Heart left ventricle (tissue), 16 donors: Measurements from ENCODE around the gene ZNF337. TPM values are rescaled to one million over a fixed set of nuclear protein-coding genes. Genes with fewer than 3 reads are reported as not detected.
A peak's percentile ranks its signal among the peaks of the same experiment; 100 is the strongest.
"Not testable (repeated sequence)": the region's sequence is repeated elsewhere in the genome, so short reads cannot be mapped to it uniquely, and the experiment has no call there.

Experiments used
- ATAC-seq, 4 donors: fragments of 200-7000 bp; cut with Tn5 transposase; one replicate each; pipeline ENCODE4 v1.9.1; 2020 to 2022; ENCODE audit warnings: moderate library complexity in 4 of 4, mild to moderate bottlenecking in 3 of 4, moderate number of reproducible peaks in 1 of 4
- DNase-seq, 5 donors: peaks; one replicate each; pipeline ENCODE4 v3.0.0-alpha.2; 2020
- H3K27ac ChIP-seq, 12 donors: fragments of 200-600 bp; sonication (generic) in 4 of 12; one replicate each; pipeline versions ENCODE4 v1.5.0 to v1.8.0; 2016 to 2022; ENCODE audit warnings: mild to moderate bottlenecking in 2 of 12
- H3K27me3 ChIP-seq, 9 donors: fragments of 200-600 bp; sonication (generic) in 2 of 9; one replicate each; pipeline versions ENCODE4 v1.5.1 to v1.8.0; 2016 to 2022; ENCODE audit warnings: mild to moderate bottlenecking in 3 of 9
- H3K36me3 ChIP-seq, 9 donors: fragments of 200-600 bp; sonication (generic) in 2 of 9; one replicate each; pipeline versions ENCODE4 v1.5.0 to v1.8.0; 2018 to 2022; ENCODE audit warnings: mild to moderate bottlenecking in 2 of 9
- H3K4me1 ChIP-seq, 12 donors: fragments of 200-600 bp; sonication (generic) in 4 of 12; one replicate each; pipeline versions ENCODE4 v1.5.0 to v1.8.0; 2016 to 2022; ENCODE audit warnings: mild to moderate bottlenecking in 3 of 12
- H3K4me3 ChIP-seq, 12 donors: fragments of 200-600 bp; sonication (generic) in 4 of 12; one replicate each; pipeline versions ENCODE4 v1.5.0 to v1.8.0; 2017 to 2022; ENCODE audit warnings: mild to moderate bottlenecking in 9 of 12, moderate library complexity in 4 of 12
- H3K9me3 ChIP-seq, 12 donors: fragments of 200-600 bp; sonication (generic) in 4 of 12; one replicate each; pipeline versions ENCODE4 v1.5.0 to v1.8.0; 2016 to 2022; ENCODE audit warnings: mild to moderate bottlenecking in 1 of 12
- CTCF ChIP-seq, 12 donors: fragments of 200-600 bp; sonication (generic) in 4 of 12; IDR thresholded peaks; one replicate each; pipeline versions ENCODE4 v1.5.0 to v1.8.0; 2018 to 2022; ENCODE audit warnings: antibody characterized with exemption in 12 of 12, mild to moderate bottlenecking in 5 of 12
- POLR2A ChIP-seq, 2 donors: fragments of 450-650 bp; IDR thresholded peaks; one replicate each; pipeline ENCODE4 v1.6.1; 2017; ENCODE audit warnings: antibody characterized with exemption in 2 of 2, mild to moderate bottlenecking in 2 of 2, moderate library complexity in 2 of 2
- WGBS, 4 donors: extraction: QIAGEN DNeasy Blood & Tissue Kit in 2 of 4; methylation state at CpG; one replicate each; pipeline versions ENCODE4 v1.1.5 to v1.1.7; 2013 to 2018; 5-methylcytosine and 5-hydroxymethylcytosine counted together
- intact Hi-C, 10 donors: fragments of 100-400 bp; cut with DNase I; formaldehyde crosslinking; loops; one replicate each; pipeline versions ENCODE4 v1.11.1 to v1.14.2; 2022
- polyA plus RNA-seq, 2 donors: library from polyadenylated mRNA; stranded (reverse); fragments of 200-250 nt; gene quantifications; one replicate each; pipeline ENCODE4 v1.2.3, GENCODE V29; 2013
- total RNA-seq, 9 donors: library from RNA; depleted of rRNA in 2 of 9; stranded (reverse); fragments of >200 nt in 2 of 9; fragmentation: NEBNext Ultra II Directional in 3 of 9; extraction: Animal tissue kit (Norgen Biotek cat#: 25700) in 3 of 9; gene quantifications; one replicate each; pipeline versions ENCODE4 v1.1.0 to v1.2.4, GENCODE V29; 2016 to 2023
- donor health status: ischemic (EF 13 %, LVEDD 7.1; RV severe dilation, severe dysfunction).
- donor health status: healthy with polysubstance abuse.
- donor health status: DM: no; HTN: yes; CAD: no.
- donor health status: DM: no; HTN: no; CAD: no.
- donor health status: ischemic (EF 25% LVEDD 6.9; RV normal size, moderate dysfunction).
- donor health status: ischemic (EF 25% LVEDD 5.7; RV mildly dilated, moderate dysfunction).
- donor health status: healthy.
- donor health status: DM: yes; HTN: yes; CAD: no.
- donor health status: ischemic (EF 35%, LVEDD 5.7; RV mildly dilated, moderate dysfunction).
- donor health status: nonischemic (EF 11% LVEDD 7.7; RV severe dilation, severe dysfunction).
- donor health status: DM: yes; HTN: yes; CAD: no.
- donor health status: PGD.
- donor health status: ischemic (EF 29% LVEDD 5.4; RV normal size, mild dysfunction).
- donor health status: nonischemic (EF 23%, LVEDD 6.1; RV moderate dilation, normal function).

Gene ZNF337
- total and polyA plus RNA-seq, 11 donors: 5.5 to 10.3 (median 6.5) TPM

GRCh38 chr20:25686081-25687067, 10.3 kb downstream of the ZNF337 start:
- Histone ChIP-seq H3K9me3 (no peaks in the 10 kb centered on the region), H3K4me3 (no peak overlapping the region), H3K4me1 (no peaks in the 10 kb centered on the region), H3K27me3 (no peaks in the 10 kb centered on the region), H3K27ac (no peak overlapping the region), H3K36me3 (peaks cover 0 to 52% (median 20%) of the 10 kb centered on the region in 9 donors)
- intact Hi-C loops: no loop called here
- TF ChIP-seq CTCF (IDR thresholded peaks at IDR 0.05) (no peak), POLR2A (IDR thresholded peaks at IDR 0.05) (no peak)
- DNase-seq: no peak
- 55 to 87% (median 68%) methylated on average over 8 of the region's 8 CpGs for WGBS, 4 donors
- peak in 1 of 4 donors; percentile 13 for ATAC-seq

- peaks cover 0 to 56% (median 27%) of the 10 kb centered on the region in 9 donors for H3K36me3 ChIP-seq
- intact Hi-C loops: no loop called here
- no peak for ATAC-seq
Measured at GRCh38 chr20:25685276-25686080, 11.2 kb downstream of the ZNF337 start.

GRCh38 chr20:25683826-25684225, 12.8 kb downstream of the ZNF337 start:
- H3K27ac ChIP-seq, H3K9me3 ChIP-seq, H3K4me1 ChIP-seq, intact Hi-C loops, ATAC-seq, H3K4me3 ChIP-seq, H3K27me3 ChIP-seq, DNase-seq: not testable (repeated sequence)
- 92 to 97% (median 95%) methylated on average over 3 of the region's 3 CpGs for WGBS, 4 donors
- H3K36me3 ChIP-seq: peaks cover 0 to 67% (median 40%) of the 10 kb centered on the region in 9 donors

More at GRCh38 chr20:25685276-25686080, 11.2 kb downstream of the ZNF337 start:
- 88 to 92% (median 91%) methylated on average over 8 to 9 of the region's 9 CpGs for WGBS, 4 donors
- no peak for DNase-seq
- no peak overlapping the region for H3K4me3 ChIP-seq
- no peak overlapping the region for H3K27ac ChIP-seq
- no peaks in the 10 kb centered on the region for H3K4me1 ChIP-seq
- H3K9me3 ChIP-seq: no peaks in the 10 kb centered on the region
- H3K27me3 ChIP-seq: no peaks in the 10 kb centered on the region
- TF ChIP-seq POLR2A (IDR thresholded peaks at IDR 0.05) (no peak), CTCF (IDR thresholded peaks at IDR 0.05) (no peak)

- no peaks in the 10 kb centered on the region for H3K4me1 ChIP-seq
Measured at GRCh38 chr20:25683050-25683449, 13.6 kb downstream of the ZNF337 start.

More at GRCh38 chr20:25683050-25683449, 13.6 kb downstream of the ZNF337 start:
- DNase-seq: no peak
- Histone ChIP-seq H3K27ac (no peak overlapping the region), H3K4me3 (no peak overlapping the region), H3K9me3 (no peaks in the 10 kb centered on the region), H3K27me3 (no peaks in the 10 kb centered on the region), H3K36me3 (peaks cover 0 to 73% (median 47%) of the 10 kb centered on the region in 9 donors)
- intact Hi-C loops: no loop called here
- 84 to 93% (median 91%) methylated on average over 2 of the region's 2 CpGs for WGBS, 4 donors
- TF ChIP-seq CTCF (IDR thresholded peaks at IDR 0.05) (no peak), POLR2A (IDR thresholded peaks at IDR 0.05) (no peak)
- ATAC-seq: no peak
